Measurements from ENCODE around the gene MYLK2. TPM values are rescaled to one million over a fixed set of nuclear protein-coding genes. Genes with fewer than 3 reads are reported as not detected.

Gene MYLK2
- 10 to 100 TPM; 26.6 to 54.6 (median 42.6) TPM for polyA plus RNA-seq (ENCODE audit: insufficient read length in 10 of 10)
- long read RNA-seq, donor 1, partial matches to known transcripts, result 21 of 27 reads
- long read RNA-seq, donor 1, other reads (novel, unspliced or antisense), result 0 of 27 reads
- long read RNA-seq, donor 2, partial matches to known transcripts, result 14 of 16 reads
- long read RNA-seq, donor 2, other reads (novel, unspliced or antisense), result 0 of 16 reads
- long read RNA-seq, donor 3, result 0 reads
- long read RNA-seq, donor 4, partial matches to known transcripts, result 0 of 4 reads
- long read RNA-seq, donor 4, other reads (novel, unspliced or antisense), result 0 of 4 reads
- long read RNA-seq, donor 5, partial matches to known transcripts, result 0 of 5 reads
- long read RNA-seq, donor 5, other reads (novel, unspliced or antisense), result 0 of 5 reads
- long read RNA-seq, donor 6, partial matches to known transcripts, result 0 of 8 reads
- long read RNA-seq, donor 6, other reads (novel, unspliced or antisense), result 0 of 8 reads
- long read RNA-seq, donor 7, partial matches to known transcripts, result 0 of 4 reads
- long read RNA-seq, donor 7, other reads (novel, unspliced or antisense), result 0 of 4 reads
- long read RNA-seq, donor 8, partial matches to known transcripts, result 0 of 1 reads
- long read RNA-seq, donor 8, other reads (novel, unspliced or antisense), result 0 of 1 reads
- long read RNA-seq, donor 9, result 0 reads

DNA sequence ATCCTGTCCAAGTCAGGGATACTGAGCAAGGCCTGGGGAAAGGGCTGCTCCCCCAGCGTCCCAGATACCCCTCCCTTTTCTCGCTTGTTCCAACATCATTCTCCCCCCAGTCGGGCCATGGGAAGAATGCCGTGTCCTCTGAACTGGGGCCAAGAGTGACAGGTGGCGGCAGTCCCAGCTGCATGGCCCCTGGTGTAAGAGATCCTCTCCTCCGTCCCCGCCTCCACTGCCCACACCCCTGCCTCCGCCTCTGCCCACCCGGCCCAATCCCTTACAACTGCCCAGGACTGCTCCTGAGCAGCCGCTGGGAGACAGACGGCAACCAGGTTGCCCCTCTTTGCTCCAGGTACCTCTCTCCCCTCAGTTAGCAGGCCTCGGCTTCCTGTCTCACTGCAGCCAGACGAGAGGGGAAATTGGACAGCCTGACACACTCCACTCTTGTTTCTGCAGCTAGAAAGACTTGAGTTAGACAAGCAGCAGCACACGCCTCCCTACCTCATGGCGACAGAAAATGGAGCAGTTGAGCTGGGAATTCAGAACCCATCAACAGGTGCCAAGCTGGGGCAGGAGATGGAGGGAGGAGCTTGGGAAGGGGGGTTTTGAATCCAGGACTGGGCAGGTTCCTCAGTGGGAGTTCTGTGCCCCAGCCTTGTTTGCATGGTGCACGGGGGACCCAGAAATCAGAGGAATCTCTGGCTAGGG lies at the start of gene MYLK2:
Gene MYLK2 (plus strand): TSS at position 274 of the 702 bp plus-strand sequence. CDS start 225 bp downstream, at position 499.
- peak; percentile 72 to 76 (median 76) for DNase-seq

GRCh38 chr20:31769681-31770080 lies 49.5 kb upstream of the MYLK2 start:
- no peak for DNase-seq

GRCh38 chr20:31770243-31770642 lies 48.9 kb upstream of the MYLK2 start:
- DNase-seq, result no peak

GRCh38 chr20:31774408-31774807 lies 44.7 kb upstream of the MYLK2 start:
- DNase-seq, result no peak

GRCh38 chr20:31780839-31781238 lies 38.3 kb upstream of the MYLK2 start:
- DNase-seq, result no peak

DNA sequence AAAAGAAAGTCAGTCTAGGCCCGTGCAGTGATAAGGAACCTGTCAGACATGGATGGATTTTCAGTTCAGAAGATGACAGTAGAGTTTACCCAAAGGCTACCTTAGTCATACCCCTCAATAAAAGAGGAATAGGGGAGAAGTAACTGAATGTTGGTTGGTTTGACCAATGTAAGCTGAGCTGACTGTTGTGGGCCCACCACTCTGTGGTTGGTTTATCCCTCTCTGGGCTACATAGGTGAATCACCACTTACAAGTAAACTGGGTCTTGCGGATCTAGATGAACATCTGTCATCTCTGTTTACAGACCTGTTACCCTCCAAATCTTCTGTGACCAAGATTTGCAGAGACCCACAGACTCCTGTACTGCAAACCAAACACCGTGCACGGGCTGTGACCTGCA lies 37.2 kb upstream of the MYLK2 start:
- no peak for DNase-seq

- no peak for DNase-seq
These were observed 34.7 kb upstream of the MYLK2 start for GRCh38 chr20:31784354-31785044.

- DNase-seq, result no peak
These were observed 34.1 kb upstream of the MYLK2 start for GRCh38 chr20:31785089-31785488.

DNA sequence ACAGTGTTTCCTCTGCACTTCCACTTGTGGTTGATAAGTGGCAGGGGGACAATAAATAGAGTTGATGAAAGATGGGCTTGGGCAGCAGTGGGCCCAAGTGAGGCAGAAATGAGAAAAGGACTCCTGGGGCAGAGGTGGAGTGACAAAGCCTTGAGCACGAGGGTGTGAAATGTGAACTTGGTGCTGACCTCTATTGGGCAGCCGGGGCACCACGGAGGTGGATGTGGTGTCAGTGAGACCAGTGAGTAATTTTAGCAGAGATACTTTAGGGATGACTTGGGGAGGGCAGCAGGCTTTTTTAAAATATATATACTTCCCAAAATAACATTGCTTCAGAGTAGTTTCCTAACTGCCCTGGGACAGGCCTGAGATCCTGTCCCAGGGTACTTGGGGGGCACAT lies 30.6 kb upstream of the MYLK2 start:
- no peak for DNase-seq

DNA sequence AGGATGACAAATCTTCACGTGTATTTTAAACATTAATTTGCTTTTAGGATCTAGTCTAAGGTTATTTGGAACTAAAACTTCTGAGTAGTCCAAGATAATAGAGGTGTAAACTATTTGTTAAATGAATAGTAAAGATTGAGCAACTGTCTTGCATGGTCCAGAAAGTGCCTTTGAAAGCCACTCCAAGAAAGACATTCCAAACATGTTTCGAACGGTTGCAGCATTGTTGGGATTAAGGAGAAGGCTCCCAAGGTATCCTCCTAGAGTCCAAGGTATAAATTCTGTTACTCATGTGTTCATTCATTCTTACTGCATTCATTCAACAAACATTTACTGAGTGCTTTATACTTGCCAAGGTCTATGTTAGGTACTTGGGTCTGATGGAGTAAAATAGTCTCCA lies 28.8 kb upstream of the MYLK2 start:
- no peak for DNase-seq

GRCh38 chr20:31797364-31797763 lies 21.8 kb upstream of the MYLK2 start:
- no peak for DNase-seq

GRCh38 chr20:31801508-31801907 lies 17.6 kb upstream of the MYLK2 start:
- DNase-seq, result no peak

DNA sequence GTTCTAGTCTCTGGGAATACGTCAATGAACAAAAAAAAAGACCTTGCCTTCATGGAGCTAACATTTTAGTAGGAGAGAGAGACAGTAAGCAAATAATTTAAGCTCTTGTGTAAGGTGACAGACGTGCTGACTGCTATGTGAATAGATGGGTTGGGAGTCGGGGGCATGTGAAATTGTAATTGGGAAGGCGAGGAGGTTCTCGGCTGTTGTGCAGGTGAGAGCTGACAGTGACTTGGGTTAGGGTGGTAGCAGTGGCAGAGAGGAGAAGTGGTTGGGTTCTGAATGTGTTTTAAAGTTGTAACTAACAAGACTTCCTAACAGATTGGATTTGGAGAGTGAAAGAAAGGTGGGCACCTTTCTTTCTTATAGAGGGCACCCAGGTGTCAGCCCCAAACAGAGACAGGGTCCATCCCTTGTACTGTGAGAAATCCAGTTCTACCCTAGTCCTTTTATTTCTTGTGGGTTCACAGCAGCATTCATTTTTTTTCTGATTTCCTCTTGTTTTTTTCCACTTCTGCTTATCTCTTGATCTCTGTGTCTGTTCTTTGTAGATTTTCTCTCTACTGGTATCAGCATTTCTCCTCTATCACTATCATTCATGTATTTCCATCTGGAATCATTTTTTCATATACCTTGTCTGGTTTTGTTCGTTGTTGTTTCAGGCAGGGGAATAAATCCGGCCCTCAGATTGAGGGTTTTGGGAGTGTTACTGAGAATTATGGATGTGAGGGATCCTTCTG lies 15.4 kb upstream of the MYLK2 start:
- no peak for DNase-seq

GRCh38 chr20:31806564-31807355 lies 12.4 kb upstream of the MYLK2 start:
- DNase-seq, result no peak

DNA sequence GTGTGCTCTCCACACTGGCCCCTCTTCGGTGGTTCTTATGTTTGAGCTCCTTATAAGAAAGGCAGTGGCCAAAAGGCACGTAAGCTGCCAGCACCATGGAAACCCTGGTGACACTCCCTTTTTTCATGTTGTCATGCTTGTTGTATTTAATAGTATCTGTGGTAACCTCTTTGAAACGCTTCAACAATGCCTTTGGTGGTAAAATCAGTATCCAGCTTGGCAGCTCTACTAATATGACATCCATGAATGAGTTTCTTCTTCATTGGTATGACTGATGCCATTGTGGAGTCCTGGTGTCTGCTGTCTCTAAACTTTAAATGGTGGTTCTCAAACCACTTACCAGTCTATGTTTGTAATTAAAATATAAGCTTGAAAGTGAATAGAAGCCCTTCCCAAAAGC lies 10.7 kb upstream of the MYLK2 start:
- DNase-seq, result no peak

- no peak for DNase-seq
These were observed 9.5 kb upstream of the MYLK2 start for GRCh38 chr20:31809661-31810060.

DNA sequence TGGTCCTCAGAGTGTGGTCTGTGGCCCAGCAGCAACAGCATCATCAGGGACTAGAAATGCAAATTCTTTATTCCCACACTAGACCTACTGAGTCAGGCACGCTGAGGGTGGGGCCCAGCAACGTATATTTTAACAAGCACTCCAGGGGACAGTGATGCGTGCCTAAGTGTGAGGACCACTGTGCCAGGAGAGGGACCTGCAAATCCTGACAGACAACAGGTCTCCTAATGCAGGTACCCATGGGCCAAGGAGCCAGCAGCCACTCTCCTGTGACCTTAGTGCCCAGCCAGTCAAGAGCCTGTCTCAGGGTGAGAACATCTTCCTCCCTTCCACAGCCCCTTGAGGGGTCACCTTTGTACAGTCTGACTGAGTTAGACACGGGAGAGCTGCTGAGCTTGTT lies 8.0 kb upstream of the MYLK2 start:
- DNase-seq, result no peak

- peak; percentile 60 to 80 (median 77) for DNase-seq
These were observed 7.1 kb upstream of the MYLK2 start for GRCh38 chr20:31811796-31812728.

- no peak for DNase-seq
These were observed 5.5 kb upstream of the MYLK2 start for GRCh38 chr20:31813611-31814010.
